ENCODE data around the gene EXOC4. TPM values are rescaled to one million over a fixed set of nuclear protein-coding genes. Genes with fewer than 3 reads are reported as not detected.

Gene EXOC4
- polyA plus RNA-seq, 1 experiment: 45.9 TPM

- H3K4me3 ChIP-seq (ENCODE audit: low read depth, low read length): no peak overlapping the region
- no peaks in the 10 kb centered on the region for H3K27me3 ChIP-seq (ENCODE audit: control insufficient read depth, insufficient read depth, low read length)
- TF ChIP-seq, protein P1, sequence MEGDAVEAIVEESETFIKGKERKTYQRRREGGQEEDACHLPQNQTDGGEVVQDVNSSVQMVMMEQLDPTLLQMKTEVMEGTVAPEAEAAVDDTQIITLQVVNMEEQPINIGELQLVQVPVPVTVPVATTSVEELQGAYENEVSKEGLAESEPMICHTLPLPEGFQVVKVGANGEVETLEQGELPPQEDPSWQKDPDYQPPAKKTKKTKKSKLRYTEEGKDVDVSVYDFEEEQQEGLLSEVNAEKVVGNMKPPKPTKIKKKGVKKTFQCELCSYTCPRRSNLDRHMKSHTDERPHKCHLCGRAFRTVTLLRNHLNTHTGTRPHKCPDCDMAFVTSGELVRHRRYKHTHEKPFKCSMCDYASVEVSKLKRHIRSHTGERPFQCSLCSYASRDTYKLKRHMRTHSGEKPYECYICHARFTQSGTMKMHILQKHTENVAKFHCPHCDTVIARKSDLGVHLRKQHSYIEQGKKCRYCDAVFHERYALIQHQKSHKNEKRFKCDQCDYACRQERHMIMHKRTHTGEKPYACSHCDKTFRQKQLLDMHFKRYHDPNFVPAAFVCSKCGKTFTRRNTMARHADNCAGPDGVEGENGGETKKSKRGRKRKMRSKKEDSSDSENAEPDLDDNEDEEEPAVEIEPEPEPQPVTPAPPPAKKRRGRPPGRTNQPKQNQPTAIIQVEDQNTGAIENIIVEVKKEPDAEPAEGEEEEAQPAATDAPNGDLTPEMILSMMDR (IDR thresholded peaks at IDR 0.05; ENCODE audit: insufficient read depth, low read depth, low read length): no peak
- ChIA-PET POLR2A (no interaction called here), CTCF (interaction anchor here (1.0 kb wide), 1 partner anchor 12 kb away, joined by 3 read pairs; no protein-coding TSS in a partner anchor)
- DNase-seq (ENCODE audit: low read depth): no peak
- no peaks in the 10 kb centered on the region for H3K36me3 ChIP-seq (ENCODE audit: control insufficient read depth, insufficient read depth, low read length)
These were observed 495.8 kb downstream of the EXOC4 start for GRCh38 chr7:133748443-133749407.

GRCh38 chr7:133750287-133750686 lies 497.4 kb downstream of the EXOC4 start:
- TF ChIP-seq, protein P1 (IDR thresholded peaks at IDR 0.05; ENCODE audit: insufficient read depth, low read depth, low read length): no peak
- Histone ChIP-seq H3K36me3 (ENCODE audit: control insufficient read depth, insufficient read depth, low read length) (no peaks in the 10 kb centered on the region), H3K4me3 (ENCODE audit: low read depth, low read length) (no peak overlapping the region), H3K27me3 (ENCODE audit: control insufficient read depth, insufficient read depth, low read length) (no peaks in the 10 kb centered on the region)
- CTCF ChIA-PET: interaction anchor here (0.6 to 2.0 kb wide), 2 partner anchors 8 to 83 kb away, joined by 3 to 8 read pairs; no protein-coding TSS in a partner anchor
- no peak for DNase-seq (ENCODE audit: low read depth)
- POLR2A ChIA-PET: interaction anchor here (0.6 kb wide), 1 partner anchor 103 kb away, joined by 6 read pairs; no protein-coding TSS in a partner anchor

- Histone ChIP-seq H3K36me3 (ENCODE audit: control insufficient read depth, insufficient read depth, low read length) (no peaks in the 10 kb centered on the region), H3K27me3 (ENCODE audit: control insufficient read depth, insufficient read depth, low read length) (no peaks in the 10 kb centered on the region), H3K4me3 (ENCODE audit: low read depth, low read length) (no peak overlapping the region)
- TF ChIP-seq, protein P1 (IDR thresholded peaks at IDR 0.05; ENCODE audit: insufficient read depth, low read depth, low read length): no peak
- DNase-seq (ENCODE audit: low read depth): no peak
- POLR2A ChIA-PET: no interaction called here
- CTCF ChIA-PET: interaction anchor here (2.0 kb wide), 1 partner anchor 9 kb away, joined by 8 read pairs; no protein-coding TSS in a partner anchor
These were observed 498.2 kb downstream of the EXOC4 start for GRCh38 chr7:133751079-133751478.

DNA sequence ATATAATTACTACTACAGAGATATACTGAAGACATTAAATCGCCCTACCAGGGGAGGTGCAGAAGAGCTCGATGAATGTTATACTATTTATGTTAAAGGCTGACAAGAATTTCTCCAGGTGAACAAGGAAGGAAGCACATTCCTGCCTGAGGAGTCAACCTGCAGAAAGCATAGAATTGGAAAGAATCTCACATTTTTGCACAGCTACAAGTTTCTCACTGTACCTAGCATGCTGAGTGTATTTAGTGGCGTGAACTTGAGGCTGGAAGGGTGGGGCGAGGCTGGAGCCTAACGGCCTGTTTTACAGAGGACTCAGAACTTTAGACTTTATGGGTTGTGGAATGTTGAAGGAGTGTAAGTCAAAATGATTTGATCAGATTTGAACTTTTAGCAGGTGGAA lies 500.6 kb downstream of the EXOC4 start:
- Histone ChIP-seq H3K36me3 (ENCODE audit: control insufficient read depth, insufficient read depth, low read length) (no peaks in the 10 kb centered on the region), H3K4me3 (ENCODE audit: low read depth, low read length) (no peak overlapping the region), H3K27me3 (ENCODE audit: control insufficient read depth, insufficient read depth, low read length) (no peaks in the 10 kb centered on the region)
- no peak for DNase-seq (ENCODE audit: low read depth)
- TF ChIP-seq, protein P1 (IDR thresholded peaks at IDR 0.05; ENCODE audit: insufficient read depth, low read depth, low read length): no peak
- POLR2A ChIA-PET: no interaction called here
- CTCF ChIA-PET: interaction anchor here (1.3 kb wide), 1 partner anchor 10 kb away, joined by 9 read pairs; no protein-coding TSS in a partner anchor

DNA sequence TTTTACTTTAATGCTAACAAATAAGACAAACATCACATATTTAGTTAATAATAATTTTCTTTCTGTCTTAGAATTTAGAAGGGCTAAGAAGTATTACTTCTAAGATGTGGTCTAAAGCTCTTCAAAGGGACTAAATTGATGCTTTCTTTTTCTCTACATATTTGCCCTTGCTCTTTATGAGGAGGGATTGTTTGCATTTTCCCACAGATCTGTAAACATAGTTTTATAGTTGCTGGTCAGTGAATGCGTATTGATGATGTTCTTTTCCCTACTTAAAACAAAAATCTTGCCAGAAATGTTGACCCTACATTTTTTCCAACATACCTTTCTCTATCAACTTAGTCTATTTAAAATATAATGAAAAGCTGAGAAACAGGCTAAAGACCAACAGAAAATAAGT lies 501.8 kb downstream of the EXOC4 start:
- POLR2A ChIA-PET: no interaction called here
- Histone ChIP-seq H3K4me3 (ENCODE audit: low read depth, low read length) (no peak overlapping the region), H3K27me3 (ENCODE audit: control insufficient read depth, insufficient read depth, low read length) (no peaks in the 10 kb centered on the region), H3K36me3 (ENCODE audit: control insufficient read depth, insufficient read depth, low read length) (no peaks in the 10 kb centered on the region)
- CTCF ChIA-PET: interaction anchor here (1.3 kb wide), 1 partner anchor 12 kb away, joined by 5 read pairs; no protein-coding TSS in a partner anchor
- no peak for DNase-seq (ENCODE audit: low read depth)
- TF ChIP-seq, protein P1 (IDR thresholded peaks at IDR 0.05; ENCODE audit: insufficient read depth, low read depth, low read length): no peak
